Nephron (organoid): Measurements from ENCODE around the gene SLC6A2.
A peak's percentile ranks its signal among the peaks of the same experiment; 100 is the strongest.

Experiments
- H3K27ac Mint-ChIP-seq, 3 experiments: 2 replicates each; pipeline ENCODE4 v1.8.0; 2020; ENCODE audit warnings: mixed read lengths in 3 of 3, mild to moderate bottlenecking in 2 of 3, moderate library complexity in 1 of 3
- H3K27me3 Mint-ChIP-seq: 2 replicates; pipeline ENCODE4 v1.8.0; 2021; ENCODE audit warnings: low read depth, mild to moderate bottlenecking, moderate library complexity, mixed read lengths
- H3K36me3 Mint-ChIP-seq: 2 replicates; pipeline ENCODE4 v1.8.0; 2020; ENCODE audit warnings: low read depth, mixed read lengths
- H3K4me1 Mint-ChIP-seq: 2 replicates; pipeline ENCODE4 v1.8.0; 2020; ENCODE audit warnings: mixed read lengths
- H3K4me3 Mint-ChIP-seq, 3 experiments: 2 replicates each; pipeline ENCODE4 v1.8.0; 2020; ENCODE audit warnings: mild to moderate bottlenecking in 3 of 3, mixed read lengths in 3 of 3, moderate library complexity in 2 of 3
- H3K9me3 Mint-ChIP-seq: 2 replicates; pipeline ENCODE4 v1.8.0; 2020; ENCODE audit warnings: mixed read lengths
- TF ChIP-seq, protein P1 (sequence below), 3 experiments: fragments of 200-600 bp; sonication (generic); IDR thresholded peaks; one replicate each; pipeline ENCODE4 v1.5.0; 2021; ENCODE audit warnings: antibody characterized with exemption in 3 of 3; ENCODE audit not compliant: unreplicated experiment in 3 of 3

The SLC6A2 gene

DNA sequence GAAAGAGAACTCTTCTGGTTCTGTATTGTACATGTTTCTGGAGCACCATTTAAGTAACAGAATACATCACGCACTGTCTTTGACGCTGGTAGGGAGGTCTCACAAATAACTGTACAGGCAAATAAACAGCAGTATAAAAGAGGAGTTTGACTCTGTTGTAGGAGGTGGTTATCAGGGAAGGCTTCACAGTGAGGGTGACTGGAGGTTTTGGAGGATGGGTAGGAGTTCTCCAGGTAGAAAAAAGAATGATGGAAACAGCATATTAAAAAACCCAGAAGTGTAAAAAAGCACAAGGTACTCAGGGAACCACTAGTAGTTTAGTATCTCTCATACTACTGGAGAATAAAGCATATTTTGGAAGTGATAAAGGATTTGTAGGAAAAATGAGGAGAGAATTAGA lies 2.7 kb upstream of the SLC6A2 start:
- TF ChIP-seq, protein P1, sequence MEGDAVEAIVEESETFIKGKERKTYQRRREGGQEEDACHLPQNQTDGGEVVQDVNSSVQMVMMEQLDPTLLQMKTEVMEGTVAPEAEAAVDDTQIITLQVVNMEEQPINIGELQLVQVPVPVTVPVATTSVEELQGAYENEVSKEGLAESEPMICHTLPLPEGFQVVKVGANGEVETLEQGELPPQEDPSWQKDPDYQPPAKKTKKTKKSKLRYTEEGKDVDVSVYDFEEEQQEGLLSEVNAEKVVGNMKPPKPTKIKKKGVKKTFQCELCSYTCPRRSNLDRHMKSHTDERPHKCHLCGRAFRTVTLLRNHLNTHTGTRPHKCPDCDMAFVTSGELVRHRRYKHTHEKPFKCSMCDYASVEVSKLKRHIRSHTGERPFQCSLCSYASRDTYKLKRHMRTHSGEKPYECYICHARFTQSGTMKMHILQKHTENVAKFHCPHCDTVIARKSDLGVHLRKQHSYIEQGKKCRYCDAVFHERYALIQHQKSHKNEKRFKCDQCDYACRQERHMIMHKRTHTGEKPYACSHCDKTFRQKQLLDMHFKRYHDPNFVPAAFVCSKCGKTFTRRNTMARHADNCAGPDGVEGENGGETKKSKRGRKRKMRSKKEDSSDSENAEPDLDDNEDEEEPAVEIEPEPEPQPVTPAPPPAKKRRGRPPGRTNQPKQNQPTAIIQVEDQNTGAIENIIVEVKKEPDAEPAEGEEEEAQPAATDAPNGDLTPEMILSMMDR (IDR thresholded peaks at IDR 0.05; ENCODE audit: unreplicated experiment in 3 of 3) = no peak
- H3K4me1 Mint-ChIP-seq = peaks cover 5% of the 10 kb centered on the region
- peaks cover 54% of the 10 kb centered on the region for H3K27me3 Mint-ChIP-seq
- no peak overlapping the region for H3K27ac Mint-ChIP-seq
- H3K4me3 Mint-ChIP-seq = no peak overlapping the region
- H3K9me3 Mint-ChIP-seq = no peaks in the 10 kb centered on the region
- H3K36me3 Mint-ChIP-seq = no peaks in the 10 kb centered on the region

- peaks cover 56% of the 10 kb centered on the region for H3K27me3 Mint-ChIP-seq
- H3K4me3 Mint-ChIP-seq = no peak overlapping the region
- no peak overlapping the region for H3K27ac Mint-ChIP-seq
- TF ChIP-seq, protein P1 (IDR thresholded peaks at IDR 0.05; ENCODE audit: unreplicated experiment in 3 of 3) = no peak
- peaks cover 5% of the 10 kb centered on the region for H3K4me1 Mint-ChIP-seq
- no peaks in the 10 kb centered on the region for H3K9me3 Mint-ChIP-seq
- no peaks in the 10 kb centered on the region for H3K36me3 Mint-ChIP-seq
Measured at GRCh38 chr16:55655381-55655896, 349 bp upstream of the SLC6A2 start.

DNA sequence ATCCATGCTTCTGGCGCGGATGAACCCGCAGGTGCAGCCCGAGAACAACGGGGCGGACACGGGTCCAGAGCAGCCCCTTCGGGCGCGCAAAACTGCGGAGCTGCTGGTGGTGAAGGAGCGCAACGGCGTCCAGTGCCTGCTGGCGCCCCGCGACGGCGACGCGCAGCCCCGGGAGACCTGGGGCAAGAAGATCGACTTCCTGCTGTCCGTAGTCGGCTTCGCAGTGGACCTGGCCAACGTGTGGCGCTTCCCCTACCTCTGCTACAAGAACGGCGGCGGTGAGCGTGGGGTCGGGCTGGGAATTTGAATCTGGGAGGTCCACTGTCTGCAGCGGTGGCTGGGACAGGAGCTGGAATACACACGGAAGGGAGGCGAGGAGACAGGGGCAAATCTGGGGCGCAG lies 904 bp downstream of the SLC6A2 start:
- H3K27me3 Mint-ChIP-seq = peaks cover 58% of the 10 kb centered on the region
- TF ChIP-seq, protein P1 (IDR thresholded peaks at IDR 0.05; ENCODE audit: unreplicated experiment in 3 of 3) = no peak
- H3K27ac Mint-ChIP-seq = no peak overlapping the region
- H3K9me3 Mint-ChIP-seq = no peaks in the 10 kb centered on the region
- H3K4me3 Mint-ChIP-seq = peak overlapping the region; percentile 69 to 78 (median 73)
- peaks cover 13% of the 10 kb centered on the region for H3K4me1 Mint-ChIP-seq
- no peaks in the 10 kb centered on the region for H3K36me3 Mint-ChIP-seq

DNA sequence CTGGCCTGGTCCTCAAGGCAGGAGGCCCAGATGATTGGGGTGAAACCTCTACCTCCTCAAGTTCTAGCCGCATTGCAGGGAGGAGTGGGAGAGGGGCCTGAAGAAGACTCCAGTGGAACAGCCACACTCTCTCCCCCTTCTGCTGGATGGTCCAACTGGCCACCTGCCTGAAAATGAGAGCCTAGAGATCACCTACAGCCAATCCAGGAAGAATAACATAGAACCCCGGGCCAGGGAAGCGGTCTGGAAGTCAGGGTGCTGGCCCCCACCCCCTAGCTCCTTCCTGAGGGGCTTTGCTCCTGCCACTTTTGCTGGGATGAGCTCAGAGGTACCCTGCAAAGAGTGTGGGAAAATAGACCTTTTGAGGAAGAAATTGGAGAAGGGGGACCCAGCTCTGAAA lies 1.8 kb downstream of the SLC6A2 start:
- TF ChIP-seq, protein P1 (IDR thresholded peaks at IDR 0.05; ENCODE audit: unreplicated experiment in 3 of 3) = no peak
- H3K4me1 Mint-ChIP-seq = peaks cover 22% of the 10 kb centered on the region
- no peak overlapping the region for H3K27ac Mint-ChIP-seq
- H3K4me3 Mint-ChIP-seq = no peak overlapping the region
- H3K27me3 Mint-ChIP-seq = peaks cover 61% of the 10 kb centered on the region
- H3K36me3 Mint-ChIP-seq = no peaks in the 10 kb centered on the region
- H3K9me3 Mint-ChIP-seq = no peaks in the 10 kb centered on the region

- peaks cover 34% of the 10 kb centered on the region for H3K4me1 Mint-ChIP-seq
- TF ChIP-seq, protein P1 (IDR thresholded peaks at IDR 0.05; ENCODE audit: unreplicated experiment in 3 of 3) = no peak
- H3K27me3 Mint-ChIP-seq = peaks cover 61% of the 10 kb centered on the region
- H3K36me3 Mint-ChIP-seq = no peaks in the 10 kb centered on the region
- H3K9me3 Mint-ChIP-seq = no peaks in the 10 kb centered on the region
- H3K27ac Mint-ChIP-seq = no peak overlapping the region
- H3K4me3 Mint-ChIP-seq = no peak overlapping the region
Measured at GRCh38 chr16:55658898-55659420, 3.2 kb downstream of the SLC6A2 start.

- Mint-ChIP-seq H3K36me3 (no peaks in the 10 kb centered on the region), H3K27me3 (peaks cover 61% of the 10 kb centered on the region), H3K27ac (no peak overlapping the region), H3K9me3 (no peaks in the 10 kb centered on the region), H3K4me1 (peaks cover 34% of the 10 kb centered on the region), H3K4me3 (no peak overlapping the region)
- TF ChIP-seq, protein P1 (IDR thresholded peaks at IDR 0.05; ENCODE audit: unreplicated experiment in 3 of 3) = no peak
Measured at GRCh38 chr16:55660026-55660425, 4.2 kb downstream of the SLC6A2 start.
